B cell (primary cell): ENCODE data around the gene PGBD5. TPM values are rescaled to one million over a fixed set of nuclear protein-coding genes. Genes with fewer than 3 reads are reported as not detected.

ENCODE experiments used
- ATAC-seq: fragments of 200-7000 bp; cut with Tn5 transposase; one replicate; pipeline ENCODE4 v1.10.0; 2021; ENCODE audit warnings: low read depth, mild to moderate bottlenecking, moderate number of reproducible peaks, moderate library complexity
- CTCF ChIA-PET: fragments of 350-600 bp; sonication (Branson Sonifier 250); formaldehyde crosslinking; loops from one replicate; lab custom pipeline; 2021; ENCODE audit warnings: antibody characterized with exemption, inconsistent platforms; lab: Charles Lee
- POLR2A ChIA-PET: fragments of 350-600 bp; sonication (Branson Sonifier 250); formaldehyde crosslinking; loops from one replicate; lab custom pipeline; 2021; ENCODE audit warnings: antibody characterized with exemption; lab: Charles Lee
- DNase-seq: peaks from one replicate; pipeline ENCODE4 v3.0.0; 2013
- H2AFZ ChIP-seq: 2 replicates; pipeline ENCODE4 v1.6.1; 2012; ENCODE audit warnings: mild to moderate bottlenecking, low read depth, low read length; ENCODE audit not compliant: insufficient read depth, poor library complexity, severe bottlenecking
- H3K27ac ChIP-seq, 2 donors: 1 replicate in 1 of 2; 2 replicates in 1 of 2; pipeline ENCODE4 v1.5.1; 2012 to 2013; ENCODE audit warnings: low read length in 2 of 2, mild to moderate bottlenecking in 2 of 2, moderate library complexity in 1 of 2
- H3K27me3 ChIP-seq, 4 experiments: fragments of 200-600 bp in 1 of 4; sonication (generic) in 1 of 4; replicated peaks in 1 of 4; 1 replicate in 2 of 4; 2 replicates in 2 of 4; pipeline versions ENCODE4 v1.6.1 to v1.7.0; 2013 to 2016; ENCODE audit warnings: low read length in 3 of 4, mild to moderate bottlenecking in 2 of 4, mixed read lengths in 1 of 4, moderate library complexity in 1 of 4; ENCODE audit not compliant: insufficient read depth in 4 of 4, control insufficient read depth in 3 of 4; ENCODE audit errors: control extremely low read depth in 1 of 4
- H3K36me3 ChIP-seq, 2 experiments: replicated peaks in 1 of 2; 1 replicate in 1 of 2; 2 replicates in 1 of 2; pipeline versions ENCODE4 v1.6.1 to v1.7.1; 2013; ENCODE audit warnings: low read length in 1 of 2; ENCODE audit not compliant: insufficient read depth in 2 of 2, control insufficient read depth in 1 of 2; ENCODE audit errors: control extremely low read depth in 1 of 2, extremely low read depth in 1 of 2
- H3K4me1 ChIP-seq, 2 donors: fragments of 200-600 bp in 1 of 2; sonication (generic) in 1 of 2; 1 replicate in 1 of 2; 2 replicates in 1 of 2; pipeline versions ENCODE4 v1.5.1 to v1.6.1; 2013 to 2017; ENCODE audit warnings: low read length in 2 of 2; ENCODE audit not compliant: control insufficient read depth in 2 of 2, insufficient read depth in 2 of 2
- H3K4me2 ChIP-seq: replicated peaks from 2 replicates; pipeline ENCODE3; 2012; ENCODE audit warnings: mild to moderate bottlenecking, low read depth, low read length; ENCODE audit not compliant: poor library complexity, severe bottlenecking
- H3K4me3 ChIP-seq, 5 experiments: fragments of 200-600 bp in 1 of 5; sonication (generic) in 1 of 5; 1 replicate in 3 of 5; 2 replicates in 2 of 5; pipeline versions ENCODE4 v1.5.1 to v1.7.0; 2011 to 2016; ENCODE audit warnings: low read length in 4 of 5, mild to moderate bottlenecking in 4 of 5, low read depth in 2 of 5, control low read depth in 1 of 5, moderate library complexity in 1 of 5; ENCODE audit not compliant: insufficient read depth in 1 of 5; ENCODE audit errors: control extremely low read depth in 1 of 5, extremely low read depth in 1 of 5
- H3K79me2 ChIP-seq: fragments of 200-600 bp; sonication (generic); one replicate; pipeline ENCODE4 v1.6.0; 2016; ENCODE audit warnings: low read length; ENCODE audit not compliant: control insufficient read depth, insufficient read depth
- H3K9ac ChIP-seq: fragments of 200-600 bp; sonication (generic); 2 replicates; pipeline ENCODE4 v1.6.1; 2017; ENCODE audit warnings: mild to moderate bottlenecking, low read length, moderate library complexity
- H3K9me3 ChIP-seq, 3 donors: one replicate each; pipeline versions ENCODE4 v1.6.1 to v1.7.1; 2013; ENCODE audit warnings: low read length in 2 of 3; ENCODE audit not compliant: control insufficient read depth in 2 of 3, insufficient read depth in 1 of 3; ENCODE audit errors: control extremely low read depth in 1 of 3
- H4K20me1 ChIP-seq: 2 replicates; pipeline ENCODE4 v1.6.0; 2012; ENCODE audit warnings: mild to moderate bottlenecking, low read length; ENCODE audit not compliant: insufficient read depth, control insufficient read depth, poor library complexity, severe bottlenecking
- H3K27ac Mint-ChIP-seq: one replicate; pipeline ENCODE4 v1.8.0; 2021; ENCODE audit warnings: mixed read lengths
- H3K27me3 Mint-ChIP-seq: one replicate; pipeline ENCODE4 v1.8.0; 2021; ENCODE audit warnings: mixed read lengths
- H3K4me1 Mint-ChIP-seq: one replicate; pipeline ENCODE4 v1.8.0; 2021; ENCODE audit warnings: mixed read lengths
- H3K4me3 Mint-ChIP-seq: one replicate; pipeline ENCODE4 v1.8.0; 2021; ENCODE audit warnings: mixed read lengths
- H3K9me3 Mint-ChIP-seq: one replicate; pipeline ENCODE4 v1.8.0; 2022; ENCODE audit warnings: mixed read lengths; ENCODE audit not compliant: insufficient read depth
- CTCF ChIP-seq: fragments of 200-600 bp; IDR thresholded peaks from one replicate; pipeline ENCODE4 v1.8.0; 2022; ENCODE audit warnings: antibody characterized with exemption, mild to moderate bottlenecking
- EZH2 ChIP-seq: IDR thresholded peaks from 2 replicates; pipeline ENCODE4 v1.6.1; 2012; ENCODE audit warnings: borderline replicate concordance, low read depth, mild to moderate bottlenecking, moderate library complexity, low read length; ENCODE audit not compliant: insufficient read depth, poor library complexity, severe bottlenecking
- WGBS: methylation state at CpG from one replicate; pipeline ENCODE4 v1.1.5; 2013; ENCODE audit warnings: missing lambda C conversion rate; ENCODE audit not compliant: insufficient coverage; 5-methylcytosine and 5-hydroxymethylcytosine counted together
- intact Hi-C: fragments of 100-400 bp; cut with micrococcal nuclease; formaldehyde crosslinking; loops from one replicate; pipeline ENCODE4 v1.10.0; 2022
- polyA plus RNA-seq: library from polyadenylated mRNA; depleted of rRNA; stranded (reverse); fragments of >200 nt; gene quantifications from 2 replicates; pipeline ENCODE4 v1.2.3, GENCODE V29; 2012
- total RNA-seq, 2 donors: library from RNA; stranded (reverse); fragments of 120-200 nt in 1 of 2; gene quantifications; 1 replicate in 1 of 2; 2 replicates in 1 of 2; pipeline versions ENCODE4 v1.2.3 to v1.2.4, GENCODE V29; 2013 to 2022

The PGBD5 gene
- total and polyA plus RNA-seq, 2 donors (not counting 1 experiment from before 2014, with no cell fraction given): 0.07 TPM; not detected in 1

- H4K20me1 ChIP-seq: no peaks in the 10 kb centered on the region
Measured at GRCh38 chr1:230345139-230345885, 80.8 kb downstream of the PGBD5 start.

More at GRCh38 chr1:230345139-230345885, 80.8 kb downstream of the PGBD5 start:
- intact Hi-C loops: no loop called here
- peaks cover 26% of the 10 kb centered on the region for H3K27me3 Mint-ChIP-seq
- no peak overlapping the region for H3K4me3 ChIP-seq
- H3K4me2 ChIP-seq: no peak overlapping the region
- no peaks in the 10 kb centered on the region for H3K9me3 Mint-ChIP-seq
- CTCF ChIA-PET: no interaction called here
- no peaks in the 10 kb centered on the region for H3K4me1 ChIP-seq
- H3K27me3 ChIP-seq: peaks cover 0 to 3% (median 0%) of the 10 kb centered on the region in 4 experiments
- H3K4me3 Mint-ChIP-seq: no peak overlapping the region
- POLR2A ChIA-PET: no interaction called here
- no peak overlapping the region for H3K27ac Mint-ChIP-seq
- H3K4me1 Mint-ChIP-seq: no peaks in the 10 kb centered on the region
- no peaks in the 10 kb centered on the region for H3K36me3 ChIP-seq
- H3K9ac ChIP-seq: no peak overlapping the region
- WGBS: 97% methylated on average over 3 of the region's 7 CpGs
- TF ChIP-seq EZH2 (no peak), CTCF (no peak)
- H2AFZ ChIP-seq: no peak overlapping the region
- H3K79me2 ChIP-seq: no peaks in the 10 kb centered on the region
- DNase-seq: no peak
- no peaks in the 10 kb centered on the region for H3K9me3 ChIP-seq
- no peak for ATAC-seq
- H3K27ac ChIP-seq: no peak overlapping the region
